NCI-H526 (cell line): ENCODE data around the gene PALM2AKAP2.

ENCODE experiments used
- DNase-seq, 2 experiments: peaks; one replicate each; lab custom pipeline; 2025; lab: John Stamatoyannopoulos, UW

Gene PALM2AKAP2

GRCh38 chr9:109779711-109780452, at the start of gene PALM2AKAP2:
PALM2AKAP2 (plus strand) TSS chr9:109780198; CDS start chr9:109780489, 291 bp downstream.
- DNase-seq: peak in 1 of 2 experiments; percentile 69

GRCh38 chr9:109730228-109730627, 49.8 kb upstream of the PALM2AKAP2 start:
- no peak for DNase-seq

GRCh38 chr9:109733690-109734089, 46.3 kb upstream of the PALM2AKAP2 start:
- DNase-seq: no peak

- no peak for DNase-seq
Observed at GRCh38 chr9:109734814-109735213, 45.2 kb upstream of the PALM2AKAP2 start.

GRCh38 chr9:109735801-109736200, 44.2 kb upstream of the PALM2AKAP2 start:
- no peak for DNase-seq

GRCh38 chr9:109737295-109737694, 42.7 kb upstream of the PALM2AKAP2 start:
- DNase-seq: no peak

- no peak for DNase-seq
Observed at GRCh38 chr9:109739760-109740159, 40.2 kb upstream of the PALM2AKAP2 start.

- DNase-seq: no peak
Observed at GRCh38 chr9:109742776-109743348, 37.1 kb upstream of the PALM2AKAP2 start.

- DNase-seq: no peak
Observed at GRCh38 chr9:109743696-109744095, 36.3 kb upstream of the PALM2AKAP2 start.

GRCh38 chr9:109745335-109746283, 34.4 kb upstream of the PALM2AKAP2 start:
- DNase-seq: peak; percentile 33 to 34

GRCh38 chr9:109751253-109751652, 28.7 kb upstream of the PALM2AKAP2 start:
- DNase-seq: peak; percentile 15 to 33

- no peak for DNase-seq
Observed at GRCh38 chr9:109753308-109753707, 26.7 kb upstream of the PALM2AKAP2 start.

- DNase-seq: no peak
Observed at GRCh38 chr9:109755040-109755439, 25.0 kb upstream of the PALM2AKAP2 start.

GRCh38 chr9:109759589-109759988, 20.4 kb upstream of the PALM2AKAP2 start:
- no peak for DNase-seq

GRCh38 chr9:109765278-109765677, 14.7 kb upstream of the PALM2AKAP2 start:
- DNase-seq: no peak

- DNase-seq: no peak
Observed at GRCh38 chr9:109765830-109766229, 14.2 kb upstream of the PALM2AKAP2 start.

- DNase-seq: no peak
Observed at GRCh38 chr9:109766351-109766750, 13.6 kb upstream of the PALM2AKAP2 start.

GRCh38 chr9:109767404-109767803, 12.6 kb upstream of the PALM2AKAP2 start:
- no peak for DNase-seq

GRCh38 chr9:109767814-109768213, 12.2 kb upstream of the PALM2AKAP2 start:
- no peak for DNase-seq

- no peak for DNase-seq
Observed at GRCh38 chr9:109769250-109769649, 10.7 kb upstream of the PALM2AKAP2 start.

- DNase-seq: no peak
Observed at GRCh38 chr9:109770101-109770500, 9.9 kb upstream of the PALM2AKAP2 start.

GRCh38 chr9:109771087-109771486, 8.9 kb upstream of the PALM2AKAP2 start:
- DNase-seq: no peak
